ENCODE results near the gene SPATS2L. TPM values are rescaled to one million over a fixed set of nuclear protein-coding genes. Genes with fewer than 3 reads are reported as not detected.

SPATS2L gene
- total and polyA plus RNA-seq, 2 of the 13 experiments (the other 11 are each of a cell fraction or from before 2014, with no cell fraction given): 154 to 212 TPM

- TF ChIP-seq GTF3A (CRISPR knock-in tag; conservative IDR thresholded peaks at IDR 0.05) (no peak), ATF4 (CRISPR knock-in tag; IDR thresholded peaks at IDR 0.05) (peak in 1 of 2 experiments; percentile 91; a peak in 2 of 4 replicates), ZNF382 (CRISPR knock-in tag; IDR thresholded peaks at IDR 0.05; ENCODE audit: borderline replicate concordance) (no peak), PRDM4 (CRISPR knock-in tag; IDR thresholded peaks at IDR 0.05; ENCODE audit: borderline replicate concordance) (no peak), PRDM10 (CRISPR knock-in tag; IDR thresholded peaks at IDR 0.05; ENCODE audit: low read depth) (peak; percentile 80), SAFB2 (CRISPR knock-in tag; IDR thresholded peaks at IDR 0.05; ENCODE audit: borderline replicate concordance, low read depth) (peak; percentile 72), ZBTB38 (CRISPR knock-in tag; IDR thresholded peaks at IDR 0.05) (peak; percentile 68; the same call in 1 of the 2 replicates), GATA4 (IDR thresholded peaks at IDR 0.05; ENCODE audit: borderline replicate concordance, low read depth) (peak; percentile 62; the same call in 1 of the 2 replicates), ZNF576 (CRISPR knock-in tag; IDR thresholded peaks at IDR 0.05) (no peak), SMARCE1 (IDR thresholded peaks at IDR 0.05; ENCODE audit: borderline replicate concordance) (no peak), DPF2 (CRISPR knock-in tag; IDR thresholded peaks at IDR 0.05; ENCODE audit: borderline replicate concordance, low read depth) (no peak; the same call in 1 of the 2 replicates), HHEX (CRISPR knock-in tag; IDR thresholded peaks at IDR 0.05) (no peak), HOXD1 (CRISPR knock-in tag; IDR thresholded peaks at IDR 0.05) (no peak), MED8 (CRISPR knock-in tag; IDR thresholded peaks at IDR 0.05; ENCODE audit: insufficient replicate concordance) (peak; percentile 32), NRL (CRISPR knock-in tag; IDR thresholded peaks at IDR 0.05; ENCODE audit: borderline replicate concordance) (no peak), DDIT3 (CRISPR knock-in tag; IDR thresholded peaks at IDR 0.05) (no peak), ZNF558 (CRISPR knock-in tag; IDR thresholded peaks at IDR 0.05; ENCODE audit: borderline replicate concordance) (peak; percentile 39; the same call in 1 of the 2 replicates), ZNF333 (CRISPR knock-in tag; IDR thresholded peaks at IDR 0.05; ENCODE audit: borderline replicate concordance) (no peak), SP140L (CRISPR knock-in tag; IDR thresholded peaks at IDR 0.05; ENCODE audit: borderline replicate concordance) (no peak)
Observed at GRCh38 chr2:200306196-200306930, at the start of gene SPATS2L (continued).
